ENCODE data around the gene KNDC1.
A peak's percentile ranks its signal among the peaks of the same experiment; 100 is the strongest.
"Not testable (repeated sequence)": the region's sequence is repeated elsewhere in the genome, so short reads cannot be mapped to it uniquely, and the experiment has no call there.

Gene KNDC1

DNA sequence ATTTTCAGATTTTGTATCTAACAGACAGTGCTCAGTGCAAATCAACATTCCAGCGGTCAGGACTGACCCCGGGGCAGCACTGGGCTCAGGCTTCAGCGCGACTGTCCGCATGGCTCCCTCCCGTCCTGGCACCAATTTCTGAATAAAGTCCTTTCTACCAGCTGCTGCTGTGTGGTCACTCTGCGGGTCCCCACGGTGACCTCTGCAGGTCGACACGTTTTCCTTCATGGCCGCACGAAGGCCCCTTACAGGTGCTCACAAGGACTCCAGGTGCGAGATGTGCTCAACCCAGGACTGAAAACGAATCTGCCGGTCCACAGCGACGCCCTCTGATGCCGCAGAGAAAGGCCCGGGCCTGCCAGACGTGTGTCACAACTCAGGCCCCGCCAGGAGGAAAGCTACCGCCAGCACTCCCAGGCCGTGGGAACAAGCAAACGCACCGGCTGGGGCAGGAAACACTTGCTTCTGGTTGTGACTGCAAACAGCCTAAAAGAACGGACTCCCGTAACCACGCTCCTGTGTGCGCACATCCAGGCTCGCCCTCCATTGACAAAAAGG is 66.3 kb downstream of the KNDC1 start:
- no peaks in the 10 kb centered on the region for H3K9me3 ChIP-seq
- DNase-seq (ENCODE audit: low spot score in 2 of 2), result no peak
- H3K4me3 ChIP-seq, result no peak overlapping the region
- peaks cover 12% of the 10 kb centered on the region for H3K27me3 ChIP-seq (ENCODE audit: low read depth)
- H3K36me3 ChIP-seq (replicated peaks), result no peaks in the 10 kb centered on the region
- no peaks in the 10 kb centered on the region for H3K4me1 ChIP-seq
- in situ Hi-C loops (cut with MboI; ENCODE audit: low sequenced_read_pairs), result no loop called here

DNA sequence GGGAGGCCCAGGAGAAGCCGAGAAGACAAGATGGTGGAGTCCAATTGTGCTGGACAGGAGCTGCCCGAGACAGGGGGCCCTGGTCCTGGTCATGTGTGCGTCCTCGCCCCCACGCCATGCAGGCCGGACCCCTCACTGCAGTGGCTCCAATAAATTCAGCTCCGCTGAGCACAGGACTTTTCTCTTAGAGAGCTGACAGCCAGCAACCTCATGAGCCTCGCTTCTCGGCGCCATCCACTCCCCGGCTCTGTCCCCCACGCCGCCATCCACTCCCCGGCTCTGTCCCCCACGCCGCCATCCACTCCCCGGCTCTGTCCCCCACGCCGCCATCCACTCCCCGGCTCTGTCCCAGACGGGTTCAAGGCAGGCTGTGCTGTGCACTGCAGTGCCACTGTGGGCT is 67.2 kb downstream of the KNDC1 start:
- Histone ChIP-seq H3K36me3 (replicated peaks) (no peaks in the 10 kb centered on the region), H3K9me3 (no peaks in the 10 kb centered on the region), H3K4me1 (no peaks in the 10 kb centered on the region; the same call in 1 of the 2 replicates), H3K27me3 (ENCODE audit: low read depth) (peaks cover 12% of the 10 kb centered on the region), H3K4me3 (no peak overlapping the region)
- in situ Hi-C loops (cut with MboI; ENCODE audit: low sequenced_read_pairs), result no loop called here
- DNase-seq (ENCODE audit: low spot score in 2 of 2), result no peak

DNA sequence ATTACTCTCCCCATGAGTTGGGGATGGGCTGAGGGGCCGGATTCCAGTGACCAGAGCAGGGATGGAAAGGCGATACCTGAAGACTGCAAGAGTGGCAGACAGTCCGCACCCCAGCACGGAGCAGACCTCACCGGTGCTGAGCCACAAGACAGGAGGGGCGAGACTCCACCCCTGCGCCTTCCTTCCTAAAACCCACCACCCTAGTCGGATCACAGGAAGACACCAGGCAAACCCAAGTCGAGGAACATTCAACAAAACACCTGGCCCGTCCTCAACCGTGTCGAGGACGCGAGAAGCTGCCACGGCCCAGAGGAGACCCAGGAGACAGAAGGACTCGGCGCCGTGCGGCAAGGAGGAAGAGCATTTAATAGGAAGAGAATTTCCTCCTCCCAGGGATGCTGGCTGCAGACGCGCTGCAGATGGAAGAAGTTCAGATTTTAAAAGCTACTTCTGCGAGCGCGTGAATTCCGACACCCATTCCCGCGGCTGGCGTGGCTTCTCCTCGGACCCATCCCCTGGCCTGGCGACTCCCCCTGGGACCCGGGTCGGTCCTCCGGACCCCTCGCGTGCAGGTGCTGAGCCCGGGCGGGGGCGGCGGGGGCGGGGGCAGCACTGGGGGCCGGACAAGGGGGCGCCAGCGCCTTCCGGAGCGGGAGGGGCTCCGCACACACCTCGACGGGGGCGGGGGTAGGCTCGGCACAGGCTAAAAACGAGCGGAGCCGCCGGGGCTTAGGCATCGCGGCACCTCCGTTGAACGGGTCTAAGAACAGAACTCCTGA is 69.4 kb downstream of the KNDC1 start:
- DNase-seq (ENCODE audit: low spot score in 2 of 2), result no peak
- peak overlapping the region; percentile 16 for H3K4me3 ChIP-seq
- H3K4me1 ChIP-seq, result no peaks in the 10 kb centered on the region; the same call in 1 of the 2 replicates
- in situ Hi-C loops (cut with MboI; ENCODE audit: low sequenced_read_pairs), result no loop called here
- no peaks in the 10 kb centered on the region for H3K9me3 ChIP-seq
- H3K27me3 ChIP-seq (ENCODE audit: low read depth), result peaks cover 12% of the 10 kb centered on the region
- H3K36me3 ChIP-seq (replicated peaks), result no peaks in the 10 kb centered on the region

DNA sequence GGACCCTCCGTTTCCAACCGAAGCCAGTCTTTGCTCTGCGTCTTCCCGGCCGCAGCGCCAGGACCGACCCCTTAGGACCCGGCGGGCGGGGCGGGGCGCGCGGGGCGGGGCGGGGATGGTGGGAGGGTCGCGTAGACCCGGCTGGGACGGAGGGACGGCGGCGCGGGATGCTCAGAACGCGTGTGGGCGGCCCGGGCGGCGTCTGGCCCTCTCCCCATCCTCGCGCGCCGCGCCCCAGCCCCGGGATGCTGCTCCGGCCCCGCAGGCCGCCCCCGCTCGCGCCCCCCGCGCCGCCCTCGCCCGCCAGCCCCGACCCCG is 70.0 kb downstream of the KNDC1 start, which contains the start of gene UTF1:
TSS of gene UTF1 (plus strand) at position 174 of the 318 bp plus-strand sequence. CDS start at position 246, 72 bp downstream.
- peak in 1 of 2 experiments; percentile 59 for DNase-seq (ENCODE audit: low spot score in 2 of 2)
- Histone ChIP-seq H3K9me3 (no peaks in the 10 kb centered on the region), H3K4me1 (no peaks in the 10 kb centered on the region; the same call in 1 of the 2 replicates), H3K4me3 (peak within 1 kb of the TSS; percentile 16), H3K27me3 (ENCODE audit: low read depth) (peaks cover 12% of the 10 kb centered on the region), H3K36me3 (replicated peaks) (no peaks in the 10 kb centered on the region)
- in situ Hi-C loops (cut with MboI; ENCODE audit: low sequenced_read_pairs), result no loop called here

DNA sequence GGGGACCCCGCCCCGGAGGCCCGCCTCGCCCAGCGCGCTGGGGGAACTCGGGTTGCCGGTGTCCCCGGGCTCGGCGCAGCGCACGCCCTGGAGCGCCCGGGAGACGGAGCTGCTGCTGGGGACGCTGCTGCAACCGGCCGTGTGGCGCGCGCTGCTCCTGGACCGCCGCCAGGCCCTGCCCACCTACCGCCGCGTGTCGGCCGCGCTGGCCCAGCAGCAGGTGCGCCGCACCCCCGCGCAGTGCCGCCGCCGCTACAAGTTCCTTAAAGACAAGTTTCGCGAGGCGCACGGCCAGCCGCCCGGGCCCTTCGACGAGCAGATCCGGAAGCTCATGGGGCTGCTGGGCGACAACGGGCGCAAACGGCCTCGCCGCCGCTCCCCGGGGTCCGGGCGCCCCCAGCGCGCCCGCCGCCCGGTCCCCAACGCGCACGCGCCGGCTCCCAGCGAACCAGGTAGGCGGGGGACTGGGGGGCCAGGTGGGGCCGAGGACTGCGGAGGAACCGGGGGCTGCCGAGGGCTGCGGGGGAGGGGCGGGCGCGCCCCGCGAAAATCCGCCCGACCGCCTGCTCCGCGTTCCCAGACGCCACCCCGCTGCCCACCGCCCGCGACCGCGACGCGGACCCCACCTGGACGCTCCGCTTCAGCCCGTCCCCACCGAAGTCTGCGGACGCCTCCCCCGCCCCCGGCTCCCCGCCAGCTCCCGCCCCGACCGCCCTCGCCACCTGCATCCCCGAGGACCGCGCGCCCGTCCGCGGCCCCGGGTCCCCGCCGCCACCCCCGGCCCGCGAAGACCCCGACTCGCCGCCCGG is 70.6 kb downstream of the KNDC1 start:
- peak overlapping the region; percentile 16; the same call in 1 of the 2 replicates for H3K4me3 ChIP-seq
- DNase-seq (ENCODE audit: low spot score in 2 of 2), result peak; percentile 12 to 70
- no peaks in the 10 kb centered on the region for H3K9me3 ChIP-seq
- H3K27me3 ChIP-seq (ENCODE audit: low read depth), result peaks cover 12% of the 10 kb centered on the region
- in situ Hi-C loops (cut with MboI; ENCODE audit: low sequenced_read_pairs), result no loop called here
- H3K36me3 ChIP-seq (replicated peaks), result no peaks in the 10 kb centered on the region
- H3K4me1 ChIP-seq, result no peaks in the 10 kb centered on the region; the same call in 1 of the 2 replicates

DNA sequence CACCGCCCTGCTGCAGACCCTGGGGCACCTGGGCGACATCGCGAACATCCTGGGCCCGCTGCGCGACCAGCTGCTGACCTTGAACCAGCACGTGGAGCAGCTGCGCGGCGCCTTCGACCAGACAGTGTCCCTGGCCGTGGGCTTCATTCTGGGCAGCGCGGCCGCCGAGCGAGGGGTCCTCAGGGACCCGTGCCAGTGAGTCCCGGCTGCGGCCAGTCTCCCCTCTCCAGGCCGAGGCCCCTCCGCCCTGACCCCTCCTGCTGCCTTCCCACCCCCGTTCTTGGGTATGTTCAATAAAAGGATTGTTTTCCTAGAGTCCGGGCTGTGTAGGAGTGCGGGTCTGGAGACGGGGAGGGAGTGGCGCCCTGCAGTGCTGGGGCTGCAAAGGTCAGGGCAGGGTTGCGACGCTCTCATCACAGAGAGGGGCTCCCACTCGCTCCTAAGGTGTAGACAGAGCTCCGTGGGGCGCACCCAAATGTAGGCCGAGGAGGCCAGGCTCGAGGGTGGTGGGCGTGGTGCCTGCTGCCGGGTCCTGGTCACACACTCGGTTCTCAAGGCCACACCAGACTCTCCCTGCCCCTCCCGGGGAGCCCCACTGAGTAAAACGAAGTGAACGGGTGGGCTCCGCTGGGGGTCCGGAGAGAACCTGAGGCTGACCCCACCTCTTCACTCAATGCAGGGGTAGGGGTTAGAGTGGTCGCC is 71.4 kb downstream of the KNDC1 start:
- no peaks in the 10 kb centered on the region for H3K36me3 ChIP-seq (replicated peaks)
- peak overlapping the region; percentile 3; the same call in 1 of the 2 replicates for H3K4me3 ChIP-seq
- H3K4me1 ChIP-seq, result no peaks in the 10 kb centered on the region; the same call in 1 of the 2 replicates
- in situ Hi-C loops (cut with MboI; ENCODE audit: low sequenced_read_pairs), result no loop called here
- peaks cover 12% of the 10 kb centered on the region for H3K27me3 ChIP-seq (ENCODE audit: low read depth)
- DNase-seq (ENCODE audit: low spot score in 2 of 2), result no peak
- H3K9me3 ChIP-seq, result no peaks in the 10 kb centered on the region

DNA sequence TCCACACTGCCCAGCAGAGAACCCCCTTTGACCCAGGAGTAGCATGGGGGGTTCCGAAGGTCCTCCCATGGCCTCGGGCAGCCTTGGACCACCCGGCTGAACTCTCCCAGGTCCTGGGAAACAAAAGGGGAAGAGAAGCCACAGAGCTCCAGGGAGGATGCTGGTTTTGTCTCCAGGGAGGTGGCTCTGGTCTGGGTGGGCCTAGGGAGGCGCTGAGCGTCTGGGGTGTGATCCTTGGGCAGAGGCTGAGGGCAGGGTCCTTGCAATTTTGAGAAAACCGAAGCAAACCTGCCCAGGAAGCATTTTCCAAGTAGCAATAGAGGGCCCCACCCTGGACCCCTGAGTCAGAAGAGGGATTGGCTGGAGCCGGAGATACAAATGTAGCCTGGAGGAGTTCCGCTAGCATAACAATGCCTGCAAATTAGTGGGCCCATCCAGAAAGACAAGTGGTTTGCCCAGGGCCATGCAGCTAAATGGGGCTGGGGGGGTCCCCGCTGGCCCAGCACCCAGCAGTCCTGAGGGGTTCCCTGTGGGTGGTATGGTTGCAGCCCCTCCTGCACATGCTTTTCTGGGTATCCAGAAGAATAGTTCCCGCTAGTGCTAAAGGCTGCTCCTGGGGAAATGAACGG is 72.0 kb downstream of the KNDC1 start:
- DNase-seq (ENCODE audit: low spot score in 2 of 2), result peak in 1 of 2 experiments; percentile 40
- H3K4me1 ChIP-seq, result no peaks in the 10 kb centered on the region; the same call in 1 of the 2 replicates
- H3K9me3 ChIP-seq, result no peaks in the 10 kb centered on the region
- H3K27me3 ChIP-seq (ENCODE audit: low read depth), result peaks cover 12% of the 10 kb centered on the region
- no peaks in the 10 kb centered on the region for H3K36me3 ChIP-seq (replicated peaks)
- H3K4me3 ChIP-seq, result no peak overlapping the region
- in situ Hi-C loops (cut with MboI; ENCODE audit: low sequenced_read_pairs), result no loop called here

DNA sequence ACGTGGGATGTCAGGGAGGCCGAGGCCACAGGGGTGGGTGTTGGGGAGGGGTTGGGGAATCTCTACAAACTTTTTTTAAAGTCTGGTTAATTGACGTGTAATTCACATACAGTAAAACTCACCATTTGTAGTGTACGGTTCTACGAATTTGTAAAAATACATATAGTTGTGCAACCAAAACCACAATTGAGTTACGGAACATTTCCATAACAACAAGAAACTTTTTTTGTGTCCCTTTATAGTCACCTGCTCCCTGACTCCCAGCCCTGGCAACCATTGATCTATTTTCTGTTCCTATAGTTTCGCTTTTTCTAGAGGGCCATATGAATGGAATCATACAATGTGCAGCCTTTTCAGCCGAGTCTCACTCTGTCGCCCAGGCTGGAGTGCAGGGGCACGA is 74.8 kb downstream of the KNDC1 start:
- H3K9me3 ChIP-seq; H3K4me1 ChIP-seq; H3K36me3 ChIP-seq (replicated peaks); in situ Hi-C loops (cut with MboI; ENCODE audit: low sequenced_read_pairs); DNase-seq (ENCODE audit: low spot score in 2 of 2); H3K4me3 ChIP-seq; H3K27me3 ChIP-seq (ENCODE audit: low read depth): not testable (repeated sequence)

DNA sequence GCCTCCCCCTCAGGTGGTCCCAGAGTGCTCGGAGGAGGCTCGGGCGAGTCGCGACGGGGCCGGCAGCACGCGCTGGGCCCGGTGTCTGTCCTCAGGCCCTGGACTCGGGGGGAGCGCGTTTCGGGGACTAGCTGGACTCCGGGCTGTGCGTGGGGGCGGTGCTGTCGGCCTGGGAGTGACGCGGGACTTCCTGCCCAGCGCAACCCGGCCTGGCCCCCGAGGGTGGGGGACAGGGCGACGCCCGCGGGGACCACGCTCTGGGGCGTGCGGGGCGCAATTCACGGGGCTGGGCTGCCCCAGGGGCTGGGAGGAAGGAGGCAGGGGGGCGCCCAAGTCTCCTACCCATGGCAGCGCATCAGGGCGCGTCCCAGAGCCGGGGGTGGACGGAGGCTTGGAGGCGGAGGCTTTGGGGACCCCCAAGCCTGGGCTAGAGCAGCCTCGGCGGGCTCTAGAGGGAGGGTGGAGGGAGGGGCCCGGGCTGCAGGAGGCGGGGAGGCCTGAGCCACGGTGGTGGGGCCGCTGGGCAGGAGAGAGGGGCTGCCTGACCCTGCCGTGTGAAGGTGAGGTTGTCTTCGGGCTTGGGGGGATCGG is 75.3 kb downstream of the KNDC1 start:
- in situ Hi-C loops (cut with MboI; ENCODE audit: low sequenced_read_pairs), result no loop called here
- DNase-seq (ENCODE audit: low spot score in 2 of 2), result no peak
- Histone ChIP-seq H3K27me3 (ENCODE audit: low read depth) (no peaks in the 10 kb centered on the region), H3K9me3 (no peaks in the 10 kb centered on the region), H3K4me1 (no peaks in the 10 kb centered on the region; the same call in 1 of the 2 replicates), H3K4me3 (no peak overlapping the region), H3K36me3 (replicated peaks) (no peaks in the 10 kb centered on the region)

DNA sequence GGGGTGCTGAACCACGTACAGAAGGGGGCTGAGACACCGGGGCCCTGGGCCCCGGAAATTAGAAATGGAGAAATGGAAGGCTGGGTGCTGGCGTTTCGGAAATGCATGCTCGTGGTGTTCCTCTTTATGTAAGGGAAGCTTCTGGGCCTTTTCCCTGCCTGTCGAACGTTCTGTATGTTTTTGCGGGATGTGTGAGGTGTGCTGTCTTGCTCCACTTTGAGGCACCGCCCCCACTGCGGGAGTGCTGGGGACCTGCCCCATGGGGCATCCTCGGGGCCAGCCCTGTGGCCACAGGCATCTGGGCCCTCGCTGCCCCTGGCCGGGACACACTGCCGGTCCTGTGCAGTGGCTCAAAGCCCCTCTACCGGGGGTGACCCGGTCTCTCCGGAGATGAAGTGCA is 75.9 kb downstream of the KNDC1 start:
- DNase-seq (ENCODE audit: low spot score in 2 of 2), result no peak
- Histone ChIP-seq H3K4me1 (no peaks in the 10 kb centered on the region; the same call in 1 of the 2 replicates), H3K4me3 (no peak overlapping the region), H3K27me3 (ENCODE audit: low read depth) (no peaks in the 10 kb centered on the region), H3K9me3 (no peaks in the 10 kb centered on the region), H3K36me3 (replicated peaks) (no peaks in the 10 kb centered on the region)
- in situ Hi-C loops (cut with MboI; ENCODE audit: low sequenced_read_pairs), result no loop called here

DNA sequence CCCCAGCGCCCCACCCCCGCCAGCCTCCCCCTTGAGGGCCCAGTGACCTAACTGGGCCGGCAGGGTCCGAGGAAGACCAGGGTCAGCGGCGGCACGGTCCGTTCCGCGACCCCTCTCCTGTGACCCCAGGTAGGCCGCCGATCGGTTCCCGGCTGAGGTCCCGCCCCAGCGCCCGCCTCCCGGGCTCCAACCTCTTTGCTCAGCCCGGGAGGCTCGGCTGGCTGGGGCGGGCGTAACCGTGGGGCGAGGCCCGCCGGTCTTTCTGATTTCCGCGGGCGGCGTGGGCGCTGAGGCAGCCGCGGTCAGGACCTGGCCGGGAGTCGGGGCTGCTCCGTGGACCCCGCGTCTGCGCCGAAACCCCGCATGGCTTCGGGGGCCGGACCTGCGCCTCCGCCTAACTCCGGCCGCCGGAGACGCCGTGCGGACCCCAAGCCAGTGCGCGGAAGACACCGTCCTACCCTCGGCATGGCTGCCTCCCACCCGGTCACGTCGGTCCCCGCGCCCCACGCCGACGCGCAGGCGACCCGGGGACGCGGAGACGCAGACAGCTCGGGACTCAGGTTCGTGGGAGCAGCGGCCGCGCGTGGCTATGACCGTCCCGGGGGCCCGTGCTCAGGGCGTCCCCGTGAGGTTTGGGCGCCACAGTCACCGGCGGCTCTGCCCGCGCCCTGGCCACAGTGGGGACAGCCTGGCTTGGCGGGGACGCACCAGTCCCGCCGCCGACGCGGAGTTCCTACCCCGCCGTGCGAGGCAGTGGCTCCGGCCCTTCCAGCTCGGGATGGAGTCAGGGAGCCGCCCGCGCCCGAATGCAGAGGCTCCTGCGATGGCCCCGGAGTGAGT is 76.6 kb downstream of the KNDC1 start:
- Histone ChIP-seq H3K4me1 (no peaks in the 10 kb centered on the region; the same call in 1 of the 2 replicates), H3K9me3 (no peaks in the 10 kb centered on the region), H3K4me3 (no peak overlapping the region), H3K27me3 (ENCODE audit: low read depth) (no peaks in the 10 kb centered on the region), H3K36me3 (replicated peaks) (no peaks in the 10 kb centered on the region)
- DNase-seq (ENCODE audit: low spot score in 2 of 2), result no peak
- in situ Hi-C loops (cut with MboI; ENCODE audit: low sequenced_read_pairs), result no loop called here

DNA sequence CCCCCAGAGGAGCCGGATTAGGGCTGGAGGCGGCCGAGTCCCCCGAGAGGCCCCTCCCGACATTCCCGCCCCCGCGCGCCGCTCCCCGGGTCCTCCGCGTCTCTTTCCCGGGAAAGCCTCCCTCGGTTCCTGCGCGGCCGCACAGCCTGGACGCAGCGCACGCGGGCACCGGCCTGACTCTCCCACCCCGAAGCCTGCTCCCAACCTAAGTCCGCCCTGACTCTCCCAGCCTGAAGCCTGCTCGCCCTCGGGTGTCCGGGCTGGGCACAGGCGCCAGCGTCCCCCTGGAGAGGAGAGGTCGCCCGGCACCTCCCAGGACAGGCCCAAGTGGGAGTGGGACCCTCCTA is 77.2 kb downstream of the KNDC1 start:
- in situ Hi-C loops (cut with MboI; ENCODE audit: low sequenced_read_pairs), result no loop called here
- no peak overlapping the region for H3K4me3 ChIP-seq

More for the DNA sequence above, 77.2 kb downstream of the KNDC1 start:
- no peak for DNase-seq (ENCODE audit: low spot score in 2 of 2)
- H3K27me3 ChIP-seq (ENCODE audit: low read depth), result no peaks in the 10 kb centered on the region
- no peaks in the 10 kb centered on the region for H3K4me1 ChIP-seq
- no peaks in the 10 kb centered on the region for H3K9me3 ChIP-seq
- H3K36me3 ChIP-seq (replicated peaks), result no peaks in the 10 kb centered on the region

All from HAP-1 (cell line).